GM18505 (cell line): ENCODE data around the gene SLC44A1.

Experiments used
- ATAC-seq: cut with Tn5 transposase; IDR thresholded peaks from one replicate; pipeline ENCODE4 v1.9.1; 2021; ENCODE audit not compliant: unreplicated experiment
- POLR2A ChIP-seq: IDR thresholded peaks from 4 replicates; pipeline ENCODE4 v1.6.1; 2011; ENCODE audit warnings: borderline replicate concordance; ENCODE audit not compliant: insufficient read depth, insufficient read length; ENCODE audit errors: extremely low read depth

SLC44A1 gene

DNA sequence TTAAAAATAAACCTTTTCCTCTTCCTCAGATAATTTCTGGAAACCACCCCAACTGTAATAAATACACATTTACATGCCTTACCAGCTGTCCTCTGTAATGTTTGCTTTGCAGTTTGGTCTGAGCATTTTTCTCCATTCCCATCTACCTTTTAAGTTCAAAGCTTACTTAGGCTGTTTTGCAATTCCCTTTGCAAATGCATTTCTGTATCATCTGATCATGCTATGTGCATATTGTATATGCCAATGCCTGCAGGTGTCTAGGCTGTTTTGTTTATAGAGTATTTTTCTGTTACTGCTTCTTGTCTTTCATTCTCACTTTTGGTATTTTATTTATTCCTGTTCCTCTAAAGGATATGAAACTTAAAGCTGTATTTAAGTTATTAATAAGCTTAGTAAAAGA lies 86.3 kb downstream of the SLC44A1 start:
- TF ChIP-seq POLR2A, result no peak
- ATAC-seq, result no peak

DNA sequence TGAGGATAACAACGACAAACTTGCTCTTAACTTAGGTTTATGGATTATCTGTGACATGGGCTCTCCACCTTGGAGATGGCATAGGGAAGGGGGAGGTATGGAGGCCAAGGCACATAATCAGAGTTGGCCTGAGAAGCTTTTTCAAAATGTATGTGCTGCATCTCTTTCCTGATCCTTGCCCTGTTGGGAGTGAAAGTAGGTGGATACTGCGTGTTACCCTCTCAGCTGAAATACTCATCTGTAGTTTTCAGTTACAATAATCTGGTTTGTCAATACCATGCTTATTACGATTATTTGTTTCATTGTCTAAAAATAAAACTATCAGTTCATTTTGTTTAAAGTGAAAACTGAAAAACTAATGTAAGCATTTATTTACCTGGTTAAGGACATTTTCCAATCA lies 86.7 kb downstream of the SLC44A1 start:
- ATAC-seq, result no peak

DNA sequence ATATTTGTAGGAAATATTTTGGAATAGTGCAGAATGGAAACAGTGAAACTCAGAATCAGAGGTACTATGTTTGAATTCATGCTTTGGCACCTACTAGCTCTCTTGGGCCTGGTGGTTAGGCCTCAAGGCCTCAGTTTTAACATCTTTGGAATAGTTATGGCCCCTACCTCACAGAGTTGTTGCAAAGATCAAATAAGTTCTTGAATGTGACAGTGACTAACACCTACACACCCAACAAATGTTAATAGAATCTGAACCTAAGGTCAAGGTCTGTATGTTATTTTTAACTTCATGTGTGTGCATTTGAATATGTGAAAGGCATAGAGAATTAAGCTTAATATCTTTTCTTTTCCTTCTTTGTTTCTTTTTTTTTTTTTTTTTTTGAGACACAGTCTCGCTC lies 87.3 kb downstream of the SLC44A1 start:
- no peak for ATAC-seq
- no peak for TF ChIP-seq POLR2A

More for the DNA sequence above, 86.7 kb downstream of the SLC44A1 start:
- TF ChIP-seq POLR2A, result no peak

DNA sequence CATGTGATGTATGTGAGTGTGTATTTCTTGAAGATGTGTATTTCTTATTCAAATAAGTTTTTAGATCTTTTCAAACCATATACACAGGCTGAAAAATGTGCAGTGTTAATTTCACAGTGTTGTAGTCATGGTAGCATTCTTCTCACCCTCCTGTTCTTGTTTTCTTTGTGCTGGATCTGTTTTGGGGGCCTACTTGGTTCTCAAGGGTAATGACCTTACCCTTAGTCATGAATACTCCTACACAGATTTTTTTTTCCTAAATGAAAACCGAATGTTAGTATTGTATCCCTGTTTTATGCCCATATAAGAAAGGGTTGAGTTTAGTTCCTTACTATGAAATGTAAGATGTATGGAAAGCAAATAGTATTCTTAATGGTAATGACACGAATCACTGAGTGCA lies 88.0 kb downstream of the SLC44A1 start:
- no peak for TF ChIP-seq POLR2A
- ATAC-seq, result no peak

DNA sequence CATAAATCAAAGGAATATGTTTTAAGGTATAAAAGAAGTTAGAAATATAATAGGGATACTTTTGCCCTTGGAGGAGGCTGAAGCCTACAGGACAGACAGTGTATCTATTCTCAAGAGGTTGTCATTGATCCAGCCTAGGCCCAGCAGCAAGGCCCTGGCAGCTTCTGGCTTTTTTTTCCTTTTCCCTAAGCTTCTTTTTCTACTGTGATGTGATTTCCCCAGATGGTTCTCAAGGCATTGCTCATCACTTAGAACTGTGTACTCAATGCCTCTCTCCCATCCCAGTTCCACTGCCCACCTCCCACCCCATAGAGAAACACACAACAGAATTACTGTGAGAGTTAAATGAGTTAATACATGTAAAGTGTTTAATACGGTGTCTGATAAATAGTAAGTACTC lies 88.6 kb downstream of the SLC44A1 start:
- ATAC-seq, result no peak
- no peak for TF ChIP-seq POLR2A

DNA sequence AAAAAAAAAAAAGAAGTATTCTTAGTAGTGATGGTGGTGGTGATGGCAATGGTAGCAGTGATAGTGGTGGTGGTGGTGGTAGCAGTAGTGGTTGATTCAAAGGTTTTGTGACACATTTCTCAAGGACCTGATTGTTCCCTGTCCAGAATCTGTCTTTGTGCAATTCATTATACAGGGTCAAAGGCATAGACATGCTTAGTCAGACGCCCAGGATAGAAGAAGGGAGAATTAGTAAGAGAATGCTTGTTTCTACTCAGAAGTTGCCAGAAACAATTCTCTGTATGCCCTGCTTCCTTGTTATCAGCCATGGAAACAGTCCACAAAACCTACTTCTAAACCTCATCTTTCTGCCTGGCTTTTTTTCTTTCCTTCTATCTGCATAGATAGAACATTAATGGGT lies 89.4 kb downstream of the SLC44A1 start:
- ATAC-seq, result no peak
- TF ChIP-seq POLR2A, result no peak

DNA sequence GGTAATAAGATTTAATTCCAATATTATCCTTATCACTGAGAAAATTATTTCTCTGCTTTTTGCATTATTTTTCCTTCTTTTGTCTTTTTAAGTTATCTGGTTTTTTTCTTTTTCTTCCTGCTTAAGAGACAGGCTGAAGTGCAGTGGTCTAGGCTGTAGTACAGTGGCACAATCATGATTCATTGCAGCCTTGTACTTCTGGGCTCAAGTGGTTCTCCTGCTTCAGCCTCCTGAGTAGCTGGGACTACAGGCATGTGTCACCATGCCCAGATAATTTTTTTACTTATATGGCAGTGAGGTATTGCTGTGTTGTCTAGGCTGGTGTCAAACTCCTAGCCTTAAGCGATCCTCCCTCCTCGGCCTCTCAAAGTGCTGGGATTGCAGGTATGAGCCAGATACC lies 93.9 kb downstream of the SLC44A1 start:
- TF ChIP-seq POLR2A, result no peak
- ATAC-seq, result no peak

DNA sequence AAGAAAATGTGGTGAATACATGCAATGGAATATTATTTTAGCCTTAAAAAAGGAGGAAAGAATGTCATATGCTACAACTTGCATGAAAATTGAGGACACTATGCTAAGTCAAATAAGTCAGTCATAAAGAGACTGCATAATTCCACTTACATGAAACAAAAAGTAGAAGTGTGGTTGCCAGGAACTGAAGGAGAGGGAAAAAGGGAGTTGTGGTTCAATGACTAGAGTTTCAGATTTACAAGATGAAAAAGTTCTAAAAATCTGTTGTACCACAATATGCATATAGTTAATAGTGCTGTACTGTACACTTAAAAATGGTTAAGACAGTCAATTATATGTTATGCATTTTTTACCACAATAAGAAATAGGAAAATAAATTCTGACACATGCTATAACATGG lies 95.4 kb downstream of the SLC44A1 start:
- ATAC-seq, result no peak
- no peak for TF ChIP-seq POLR2A

DNA sequence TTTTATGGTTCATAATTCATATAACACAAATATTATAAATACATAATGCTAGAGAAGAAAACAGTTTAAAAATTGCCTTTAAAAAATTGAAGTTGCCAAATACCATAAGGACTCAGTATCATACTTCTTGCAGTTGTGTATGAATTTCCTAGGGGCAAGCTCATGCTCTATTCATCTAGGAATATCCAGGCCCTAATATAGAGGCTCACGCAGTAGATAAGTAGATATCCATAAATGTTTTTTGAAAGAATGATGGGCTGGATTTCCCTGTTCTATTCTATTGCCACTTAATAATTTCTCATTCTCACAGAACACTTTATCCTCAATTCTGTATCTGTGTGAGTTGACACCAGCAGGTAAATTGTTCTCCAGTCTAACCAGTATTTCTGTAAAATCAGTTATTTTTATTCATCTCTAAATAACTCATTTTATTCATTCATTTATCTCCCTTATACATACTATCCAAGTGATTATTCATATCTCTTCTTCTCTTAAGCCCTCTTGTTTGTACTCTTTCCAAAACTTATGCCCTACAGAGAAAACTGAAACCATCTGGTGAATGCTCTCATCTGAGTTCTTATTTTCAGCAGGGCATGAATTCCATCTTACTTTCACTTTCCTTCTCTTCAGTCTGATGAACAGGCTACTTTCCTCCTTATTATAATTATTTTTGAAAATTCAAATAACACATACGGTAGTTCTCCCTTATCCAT lies 97.1 kb downstream of the SLC44A1 start:
- no peak for TF ChIP-seq POLR2A
- peak; percentile 66 for ATAC-seq

DNA sequence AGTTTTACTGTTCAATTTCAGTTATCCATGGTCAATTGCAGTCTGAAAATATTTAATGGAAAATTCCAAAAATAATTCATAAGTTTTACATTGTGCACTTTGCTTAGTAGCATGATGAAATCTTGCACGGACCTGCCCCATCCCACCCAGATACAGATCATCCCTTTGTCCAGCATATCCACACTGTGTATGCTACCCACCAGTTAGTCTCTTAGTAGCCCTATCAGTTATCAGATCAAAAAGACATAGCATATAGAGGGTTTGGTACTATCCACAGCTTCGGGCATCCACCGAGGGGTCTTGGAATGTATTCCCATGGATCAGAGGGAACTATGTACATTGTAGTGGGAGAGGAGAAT lies 97.7 kb downstream of the SLC44A1 start:
- no peak for TF ChIP-seq POLR2A
- no peak for ATAC-seq

DNA sequence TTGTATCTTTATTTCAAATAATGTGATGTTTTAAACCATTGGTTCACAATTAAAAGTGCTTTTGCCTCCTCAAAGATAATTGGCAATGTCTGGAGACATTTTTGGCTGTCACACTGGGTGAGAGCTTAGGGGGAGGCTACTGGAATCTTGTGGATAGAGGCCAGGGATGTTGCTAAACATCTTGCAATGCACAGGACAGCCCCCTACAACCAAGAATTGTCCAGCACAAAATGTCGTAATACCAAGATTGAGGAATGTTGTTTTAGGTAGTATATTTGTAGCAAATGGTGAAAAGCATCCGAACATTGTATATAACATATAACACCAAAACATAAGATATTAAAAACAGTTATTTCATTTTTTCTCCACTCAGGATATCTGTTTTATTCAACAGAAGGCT lies 99.8 kb downstream of the SLC44A1 start:
- no peak for TF ChIP-seq POLR2A

DNA sequence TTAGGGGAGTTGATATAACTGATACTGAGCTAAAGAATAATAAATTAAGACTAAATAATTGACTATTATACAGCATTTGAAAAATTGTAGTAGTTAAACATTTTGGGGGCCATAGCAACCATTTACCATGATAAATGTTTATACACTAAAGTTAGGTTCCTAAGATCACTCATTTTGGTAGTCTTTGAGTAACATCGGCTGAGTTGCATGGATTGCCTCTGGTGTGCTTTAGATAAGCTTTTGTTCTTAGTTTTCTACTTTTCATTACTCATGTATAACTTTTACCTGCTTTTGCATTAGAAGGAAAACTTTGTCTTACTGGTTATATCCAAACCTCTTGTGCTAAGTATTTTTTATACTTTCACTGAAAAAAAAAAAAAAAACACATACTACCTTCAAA lies 101.2 kb downstream of the SLC44A1 start:
- no peak for TF ChIP-seq POLR2A
- no peak for ATAC-seq

More for the DNA sequence above, 99.8 kb downstream of the SLC44A1 start:
- ATAC-seq, result no peak

DNA sequence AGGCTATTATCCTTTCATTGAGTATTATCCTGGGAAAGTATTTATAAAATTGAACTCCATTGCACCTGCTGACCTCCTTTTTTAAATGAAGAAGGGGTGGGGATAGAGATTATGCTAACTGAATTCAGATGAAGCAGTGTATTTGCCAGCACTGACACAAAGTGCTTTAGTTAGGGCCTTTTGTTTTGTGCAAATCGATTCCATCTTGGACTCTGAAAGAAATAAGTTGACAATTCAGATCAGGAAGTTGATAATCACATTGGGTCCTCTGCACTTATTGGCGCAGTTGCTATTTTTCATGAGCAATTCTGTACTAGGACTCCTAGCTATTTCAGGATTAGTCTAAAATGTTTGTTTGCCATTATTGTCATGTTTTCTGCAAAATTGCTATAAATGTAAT lies 101.8 kb downstream of the SLC44A1 start:
- no peak for TF ChIP-seq POLR2A
- no peak for ATAC-seq

DNA sequence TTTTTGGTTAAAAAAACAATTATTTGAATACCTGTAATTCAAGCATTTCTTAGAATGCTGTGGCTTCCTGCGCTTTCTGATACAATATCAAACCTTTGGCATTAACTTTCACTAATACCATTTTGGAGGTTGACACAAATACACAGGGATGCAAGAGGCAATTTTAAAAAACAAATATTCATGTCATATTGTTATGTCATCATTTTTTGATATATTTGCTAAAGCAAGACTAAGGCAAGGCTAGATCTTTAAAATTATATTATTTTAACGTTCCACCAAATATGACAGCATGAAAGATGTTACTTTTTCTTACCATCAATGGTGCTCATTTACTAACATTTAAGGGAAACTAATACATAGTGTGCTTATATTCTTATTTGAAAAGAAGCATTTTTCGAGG lies 110.0 kb downstream of the SLC44A1 start:
- no peak for TF ChIP-seq POLR2A
- ATAC-seq, result no peak

DNA sequence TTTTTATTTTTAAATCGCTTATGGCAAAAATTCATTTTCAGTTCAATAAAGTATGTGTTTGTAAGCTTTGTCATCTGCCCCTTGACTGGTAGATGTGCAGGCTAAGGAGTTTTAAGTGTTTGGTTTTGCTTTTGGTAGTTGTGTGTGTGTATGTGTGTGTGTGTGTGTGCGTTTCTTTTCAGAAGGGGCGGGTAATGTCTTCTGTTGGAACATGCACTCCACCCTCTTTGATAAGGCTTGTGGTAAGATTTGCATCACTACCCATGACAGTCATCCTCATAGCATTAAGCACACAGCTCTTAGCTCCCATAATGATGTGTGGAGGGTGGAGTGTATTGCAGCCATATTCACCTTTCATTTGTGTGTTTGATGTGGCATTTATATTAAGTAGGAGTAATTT lies 111.3 kb downstream of the SLC44A1 start:
- peak; percentile 69 for ATAC-seq
- no peak for TF ChIP-seq POLR2A

DNA sequence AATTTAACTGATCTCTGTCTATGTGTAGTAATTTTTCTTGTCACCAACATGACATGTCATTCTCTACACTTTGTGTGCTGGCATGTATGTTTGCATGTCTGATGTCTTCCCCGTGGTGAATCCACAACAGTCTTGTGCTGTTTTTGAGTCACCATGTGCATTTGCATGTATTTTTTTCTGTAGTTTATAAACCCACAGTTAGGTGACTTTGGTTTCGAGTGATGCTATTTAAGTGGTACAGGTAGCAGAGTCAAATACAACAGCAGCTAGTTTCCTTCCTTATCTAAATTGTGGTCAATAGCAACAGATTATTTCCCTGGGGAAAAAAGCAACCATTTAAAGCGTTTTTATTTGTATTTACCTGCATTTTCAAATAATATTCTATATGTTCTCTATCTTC lies 113.5 kb downstream of the SLC44A1 start:
- ATAC-seq, result peak; percentile 93
- TF ChIP-seq POLR2A, result no peak

DNA sequence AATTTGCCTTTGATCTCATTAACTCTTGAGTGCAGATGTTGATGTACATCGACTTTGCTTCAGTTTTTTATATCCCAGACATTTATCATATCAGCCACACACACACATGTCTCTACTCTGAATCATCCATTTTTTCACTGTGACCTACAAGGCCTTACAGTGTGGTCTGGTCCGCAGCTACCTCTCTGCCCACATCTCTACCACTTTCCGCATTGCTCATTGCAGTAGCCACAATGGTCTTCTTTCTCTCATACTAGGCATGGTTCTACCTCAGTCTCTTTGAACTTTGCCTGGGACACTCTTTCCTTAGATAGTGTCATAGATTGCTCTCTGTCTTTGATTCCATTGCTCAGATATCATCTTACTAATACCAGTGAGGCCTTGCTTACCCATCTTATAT lies 115.4 kb downstream of the SLC44A1 start:
- ATAC-seq, result no peak

More for the DNA sequence above, 115.4 kb downstream of the SLC44A1 start:
- TF ChIP-seq POLR2A, result no peak
